Stimulated activated CD4-positive, alpha-beta T cell treated with anti-CD3 and anti-CD28 coated beads, TNF-alpha, amount 100 ng/mL, for 24 hours (primary cell): ENCODE results near the gene CPLX1.
"Not testable (repeated sequence)": the region's sequence is repeated elsewhere in the genome, so short reads cannot be mapped to it uniquely, and the experiment has no call there.

Experiments used
- DNase-seq, 3 experiments: peaks; one replicate each; pipeline ENCODE4 v3.0.0-alpha.2; 2020; ENCODE audit warnings: low read depth in 3 of 3

The CPLX1 gene

DNA sequence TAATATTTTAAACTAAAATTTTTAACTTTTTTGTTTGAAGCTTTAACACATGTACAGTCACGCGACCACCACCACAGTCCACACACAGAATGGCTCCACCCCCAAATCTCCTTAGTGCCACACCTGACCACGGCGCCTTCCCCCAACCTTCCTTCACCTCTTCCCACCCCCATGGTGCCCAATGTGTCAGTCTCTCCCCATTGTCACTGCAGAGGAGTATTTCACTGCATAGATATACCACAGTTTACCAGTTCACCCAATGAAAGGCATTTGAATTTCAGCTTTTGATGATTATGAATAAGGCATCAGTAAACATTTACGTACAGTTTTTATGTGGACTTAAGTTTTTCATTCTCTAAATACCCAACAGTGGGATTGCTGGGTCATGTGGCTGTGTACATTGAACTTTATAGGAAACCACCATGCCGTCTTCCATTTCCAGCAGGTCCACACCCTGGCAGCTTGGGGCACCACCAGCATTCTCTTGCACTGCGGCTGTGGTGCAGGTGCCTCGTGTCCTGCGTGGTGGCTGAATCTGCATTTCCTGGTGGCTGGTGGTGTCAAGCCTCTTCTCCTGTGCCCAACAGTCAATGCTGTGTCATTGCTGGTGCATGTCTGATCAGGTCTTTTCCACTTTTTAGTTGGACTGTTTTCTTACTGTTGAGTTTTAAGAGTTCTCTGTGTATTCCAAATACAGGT, 49.0 kb downstream of the CPLX1 start:
- DNase-seq: no peak

GRCh38 chr4:775485-775884, 50.4 kb downstream of the CPLX1 start:
- not testable (repeated sequence) for DNase-seq

- not testable (repeated sequence) for DNase-seq
Observed at GRCh38 chr4:774419-775092, 51.4 kb downstream of the CPLX1 start.

GRCh38 chr4:773214-773613, 52.7 kb downstream of the CPLX1 start:
- no peak for DNase-seq

DNA sequence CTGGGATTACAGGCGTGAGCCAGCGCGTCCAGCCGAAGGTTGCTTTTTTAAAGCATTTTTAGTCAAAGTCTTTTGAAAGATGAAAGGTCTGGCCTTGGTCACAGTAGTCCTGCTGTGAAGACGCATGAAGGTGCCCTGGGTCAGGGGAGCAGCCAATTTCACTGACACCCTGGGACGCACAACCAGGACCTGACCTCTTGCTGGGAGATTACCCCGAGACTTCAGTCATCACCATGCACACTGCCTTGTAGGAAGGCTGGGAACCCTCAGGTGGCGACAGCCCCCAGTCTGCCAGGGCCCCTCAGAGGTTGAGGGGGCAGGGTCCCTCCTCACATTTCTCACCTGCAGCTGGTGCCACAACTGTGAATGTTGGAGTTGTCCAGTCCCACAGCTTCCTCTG, 53.2 kb downstream of the CPLX1 start:
- no peak for DNase-seq

DNA sequence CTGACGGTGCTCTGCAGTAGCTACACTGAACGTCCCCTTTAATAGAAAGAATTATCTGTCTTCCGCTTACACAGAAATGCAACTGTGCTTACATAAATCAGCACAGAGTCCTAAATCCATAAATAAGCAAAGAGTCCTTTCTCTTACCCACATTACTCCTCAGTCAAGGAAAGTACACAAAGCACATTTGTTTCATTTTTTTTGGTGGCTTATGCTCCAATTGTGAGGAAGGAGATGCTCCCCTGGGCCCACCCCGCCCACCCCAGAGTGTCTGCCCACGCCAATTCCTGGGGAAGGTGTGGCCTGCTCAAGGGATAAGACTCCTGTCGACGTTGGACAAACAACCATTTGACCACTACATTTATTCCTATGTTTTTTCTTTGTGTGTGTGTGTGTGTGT, 53.8 kb downstream of the CPLX1 start:
- DNase-seq: no peak

- DNase-seq: no peak
Observed at GRCh38 chr4:771464-771863, 54.5 kb downstream of the CPLX1 start.

- DNase-seq: no peak
Observed at GRCh38 chr4:770022-770421, 55.9 kb downstream of the CPLX1 start.

GRCh38 chr4:769511-769910, 56.4 kb downstream of the CPLX1 start:
- DNase-seq: no peak

DNA sequence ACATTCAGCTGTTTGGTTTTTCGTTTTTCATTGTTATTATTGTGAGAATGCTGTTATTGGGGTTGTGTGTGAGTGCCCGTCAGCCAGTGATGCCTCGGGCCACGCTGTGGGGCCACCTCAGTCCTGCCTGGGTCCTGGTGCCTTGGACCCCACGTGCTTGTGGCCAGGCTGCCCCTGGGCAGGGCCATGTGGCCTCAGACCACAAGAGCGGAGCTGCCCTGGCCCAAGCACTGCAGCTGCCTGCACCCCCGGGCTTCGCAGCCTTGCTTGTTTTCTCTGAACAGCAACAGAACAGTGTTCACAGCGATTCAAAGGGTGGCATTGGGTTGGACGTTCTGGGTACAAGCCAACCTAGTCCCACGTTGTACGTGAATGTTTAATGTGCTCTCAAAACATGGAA, 56.9 kb downstream of the CPLX1 start:
- DNase-seq: no peak

DNA sequence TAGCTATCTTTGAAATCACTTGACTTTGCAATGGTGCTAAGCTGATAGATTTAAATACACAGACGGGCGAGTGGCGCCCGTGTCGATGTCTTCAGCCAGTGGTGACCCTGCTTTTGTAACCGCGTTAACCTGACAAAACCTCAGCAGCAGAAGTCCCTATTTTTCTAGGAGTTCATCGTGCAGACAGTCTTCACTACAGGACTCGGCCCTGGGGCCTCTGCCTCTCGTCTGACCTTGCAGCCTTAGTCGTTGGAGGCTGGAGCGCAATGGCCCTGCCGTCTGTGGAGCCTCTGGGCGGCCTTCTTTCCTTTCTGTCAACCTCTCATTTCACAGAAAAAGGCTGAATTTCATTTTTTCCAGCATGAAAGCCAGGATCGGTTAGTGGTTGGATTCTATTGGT, 57.9 kb downstream of the CPLX1 start:
- no peak for DNase-seq

- DNase-seq: no peak
Observed at GRCh38 chr4:766559-767283, 59.2 kb downstream of the CPLX1 start.

DNA sequence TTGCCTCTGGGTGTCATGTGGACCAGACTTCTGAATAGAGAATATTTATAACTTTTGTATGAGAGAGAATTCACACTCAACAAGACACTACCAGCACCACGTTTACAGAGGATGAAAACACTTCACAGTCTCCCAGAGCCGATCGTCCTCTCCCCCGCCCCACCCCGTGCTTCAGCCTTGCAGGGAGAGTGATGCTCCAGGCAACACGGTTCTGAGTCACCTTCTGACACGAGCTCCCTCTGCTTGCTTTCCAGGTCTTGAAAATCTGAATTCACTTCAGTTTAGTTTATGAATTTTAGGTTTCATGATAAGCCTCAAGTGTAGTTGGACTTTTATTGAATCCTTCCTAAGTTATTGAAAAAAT, 59.8 kb downstream of the CPLX1 start:
- no peak for DNase-seq

DNA sequence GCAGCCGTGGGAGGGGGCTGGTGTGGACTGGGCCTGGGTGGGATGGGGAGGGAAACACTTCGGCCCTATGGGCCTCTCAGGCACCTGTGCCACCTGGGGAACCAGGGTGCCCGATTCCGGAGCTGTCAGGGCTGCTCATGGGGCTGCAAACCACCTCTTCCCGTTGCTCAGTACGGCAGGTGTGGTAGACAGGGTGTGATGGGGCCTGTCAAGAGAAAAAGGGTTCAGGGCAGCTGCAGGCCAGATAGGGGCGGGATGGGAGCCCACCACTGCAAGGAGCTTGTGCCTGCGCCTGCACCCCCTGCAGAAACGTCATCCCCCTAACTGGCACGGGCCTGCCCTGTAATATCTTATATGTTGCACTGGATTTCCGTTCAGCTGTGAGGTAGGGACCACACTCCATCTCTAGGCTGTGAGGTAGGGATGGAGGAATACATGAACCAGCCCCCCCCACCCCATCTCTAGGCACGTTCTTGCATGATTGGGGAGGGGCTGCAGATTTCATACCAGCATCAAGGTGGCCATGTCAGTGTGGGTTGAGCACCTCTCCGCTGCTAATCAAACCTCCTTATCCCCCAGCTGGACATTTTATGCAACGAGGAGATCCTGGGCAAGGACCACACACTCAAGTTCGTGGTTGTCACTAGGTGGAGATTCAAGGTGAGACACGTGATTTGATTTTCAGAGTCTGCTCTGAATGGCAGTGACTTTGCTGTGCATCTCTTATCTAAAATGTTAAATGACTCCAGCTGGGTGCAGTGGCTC, 61.3 kb downstream of the CPLX1 start:
- DNase-seq: no peak

DNA sequence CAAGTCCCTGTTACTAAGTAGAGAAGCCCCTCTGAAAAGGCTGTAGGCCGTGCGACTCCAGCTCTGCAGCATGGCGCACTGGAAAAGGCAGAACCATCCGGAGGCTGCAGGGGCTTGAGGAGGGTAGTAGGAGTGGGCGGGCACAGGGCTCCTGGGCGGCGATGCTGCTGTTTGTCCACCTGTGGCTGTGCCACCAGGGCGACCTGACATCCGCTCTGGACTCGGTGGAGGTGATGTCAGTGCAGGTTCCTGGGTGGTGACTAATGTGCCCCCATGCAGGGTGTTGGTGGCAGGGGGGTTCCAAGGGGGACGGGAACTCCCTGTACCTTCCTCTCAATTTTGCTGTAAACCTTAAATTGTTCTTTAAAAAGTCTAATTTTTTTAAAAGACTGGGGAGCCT, 62.0 kb downstream of the CPLX1 start:
- DNase-seq: no peak

GRCh38 chr4:763191-763810, 62.6 kb downstream of the CPLX1 start:
- DNase-seq: no peak

GRCh38 chr4:762211-763190, 63.4 kb downstream of the CPLX1 start:
- DNase-seq: no peak

DNA sequence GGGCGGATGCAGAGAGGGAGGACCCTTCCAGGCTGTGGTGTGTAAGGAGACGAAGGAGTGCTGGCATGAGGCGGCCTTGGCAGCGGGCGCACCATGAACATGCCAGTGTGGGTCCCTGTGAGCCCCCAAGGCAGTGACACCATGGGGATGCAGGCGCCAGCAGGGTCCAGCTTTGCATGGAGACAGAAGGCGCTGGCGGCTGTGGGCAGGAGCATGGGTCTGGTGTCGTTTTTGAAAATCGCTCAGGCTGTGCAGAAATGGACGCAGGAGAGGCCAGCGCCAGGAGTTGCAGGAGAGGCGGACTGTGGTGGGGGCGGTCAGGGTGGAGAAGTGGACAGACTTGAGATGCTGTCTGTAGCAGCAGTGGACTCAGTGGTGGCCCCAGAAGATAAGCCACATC, 64.2 kb downstream of the CPLX1 start:
- no peak for DNase-seq

- no peak for DNase-seq
Observed at GRCh38 chr4:761086-761485, 64.8 kb downstream of the CPLX1 start.

- no peak for DNase-seq
Observed at GRCh38 chr4:760616-761015, 65.3 kb downstream of the CPLX1 start.

DNA sequence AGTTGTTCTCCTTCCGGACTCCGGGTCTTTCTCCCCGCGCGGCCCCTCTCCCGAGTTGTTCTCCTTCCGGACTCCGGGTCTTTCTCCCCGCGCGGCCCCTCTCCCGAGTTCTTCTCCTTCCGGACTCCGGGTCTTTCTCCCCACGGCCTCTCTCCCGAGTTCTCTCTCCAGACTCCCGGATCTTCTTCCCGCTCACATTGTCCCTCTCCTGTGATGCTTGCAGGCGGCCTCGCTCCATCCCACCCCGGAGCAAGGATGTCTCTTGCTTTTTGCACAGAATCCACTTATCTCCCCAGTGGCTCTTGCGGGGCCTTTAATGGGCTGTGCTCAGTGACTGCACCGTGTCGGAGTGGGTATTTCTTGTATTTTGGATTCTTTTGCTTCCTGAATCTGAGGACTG, 66.1 kb downstream of the CPLX1 start:
- not testable (repeated sequence) for DNase-seq
